ENCODE measurements around the gene CDKAL1. TPM values are rescaled to one million over a fixed set of nuclear protein-coding genes. Genes with fewer than 3 reads are reported as not detected.

CDKAL1 gene
- total RNA-seq, 6 experiments from 2014 or later, result 9.2 to 14.3 (median 11.9) TPM

GRCh38 chr6:20933057-20933788 is 399.0 kb downstream of the CDKAL1 start:
- no peaks in the 10 kb centered on the region for H3K27me3 Mint-ChIP-seq (ENCODE audit: insufficient read depth)

GRCh38 chr6:20936949-20937348 is 402.7 kb downstream of the CDKAL1 start:
- TF ChIP-seq CTCF (IDR thresholded peaks at IDR 0.05), result no peak
- Mint-ChIP-seq H3K9me3 (no peaks in the 10 kb centered on the region), H3K4me3 (no peak overlapping the region), H3K27ac (no peak overlapping the region), H3K4me1 (ENCODE audit: low read depth) (no peaks in the 10 kb centered on the region), H3K27me3 (ENCODE audit: insufficient read depth) (no peaks in the 10 kb centered on the region), H3K36me3 (ENCODE audit: low read depth) (no peaks in the 10 kb centered on the region)
- DNase-seq, result no peak

More at GRCh38 chr6:20933057-20933788, 399.0 kb downstream of the CDKAL1 start:
- Mint-ChIP-seq H3K27ac (no peak overlapping the region), H3K36me3 (ENCODE audit: low read depth) (no peaks in the 10 kb centered on the region), H3K4me1 (ENCODE audit: low read depth) (peaks cover 9% of the 10 kb centered on the region), H3K9me3 (no peaks in the 10 kb centered on the region), H3K4me3 (no peak overlapping the region)
- no peak for TF ChIP-seq CTCF (IDR thresholded peaks at IDR 0.05)
- DNase-seq, result no peak

- H3K4me3 Mint-ChIP-seq, result no peak overlapping the region
- no peak overlapping the region for H3K27ac Mint-ChIP-seq
- TF ChIP-seq CTCF (IDR thresholded peaks at IDR 0.05), result no peak
- H3K27me3 Mint-ChIP-seq (ENCODE audit: insufficient read depth), result peaks cover 3% of the 10 kb centered on the region; the same call in 1 of the 2 replicates
- H3K4me1 Mint-ChIP-seq (ENCODE audit: low read depth), result no peaks in the 10 kb centered on the region
- H3K36me3 Mint-ChIP-seq (ENCODE audit: low read depth), result peaks cover 15% of the 10 kb centered on the region
- H3K9me3 Mint-ChIP-seq, result peaks cover 15% of the 10 kb centered on the region
- DNase-seq, result no peak
Observed at GRCh38 chr6:20939161-20939775, 405.0 kb downstream of the CDKAL1 start.

GRCh38 chr6:20943040-20943627 is 408.9 kb downstream of the CDKAL1 start:
- peaks cover 15% of the 10 kb centered on the region for H3K9me3 Mint-ChIP-seq
- no peak overlapping the region for H3K4me3 Mint-ChIP-seq
- H3K27ac Mint-ChIP-seq, result no peak overlapping the region
- peaks cover 15% of the 10 kb centered on the region for H3K36me3 Mint-ChIP-seq (ENCODE audit: low read depth)
- no peak for TF ChIP-seq CTCF (IDR thresholded peaks at IDR 0.05)
- no peaks in the 10 kb centered on the region for H3K4me1 Mint-ChIP-seq (ENCODE audit: low read depth)
- no peak for DNase-seq
- H3K27me3 Mint-ChIP-seq (ENCODE audit: insufficient read depth), result peaks cover 3% of the 10 kb centered on the region; the same call in 1 of the 2 replicates

- Mint-ChIP-seq H3K27ac (no peak overlapping the region), H3K27me3 (ENCODE audit: insufficient read depth) (peaks cover 3% of the 10 kb centered on the region; the same call in 1 of the 2 replicates), H3K36me3 (ENCODE audit: low read depth) (peaks cover 15% of the 10 kb centered on the region), H3K4me3 (no peak overlapping the region), H3K9me3 (peaks cover 15% of the 10 kb centered on the region), H3K4me1 (ENCODE audit: low read depth) (no peaks in the 10 kb centered on the region)
- no peak for DNase-seq
- TF ChIP-seq CTCF (IDR thresholded peaks at IDR 0.05), result no peak
Observed at GRCh38 chr6:20943922-20944321, 409.7 kb downstream of the CDKAL1 start.
